K562 (cell line): ENCODE measurements around the gene AP1S3. TPM values are rescaled to one million over a fixed set of nuclear protein-coding genes. Genes with fewer than 3 reads are reported as not detected.

ENCODE experiments used
- ATAC-seq: fragments of 200-7000 bp; cut with Tn5 transposase; 3 replicates; pipeline ENCODE4 v1.9.1; 2020; ENCODE audit warnings: moderate library complexity
- BruUV-seq: library from RNA; stranded (reverse); fragments of 400-500 nt; replicated peaks from 2 replicates; lab custom pipeline; 2021; lab: Mats Ljungman, UMichigan
- CTCF ChIA-PET: fragments of 300-600 bp; formaldehyde crosslinking; extraction: SDS; loops from one replicate; lab custom pipeline; 2021; ENCODE audit warnings: low intra/inter-chr PET ratio; lab: Yijun Ruan, JAX
- POLR2A ChIA-PET: fragments of 300-600, 350-650 bp; sonication (Branson Sonifier 250); formaldehyde crosslinking; extraction: SDS; loops from one replicate; lab custom pipeline; 2021; ENCODE audit warnings: antibody characterized with exemption, inconsistent platforms; lab: Yijun Ruan, JAX
- DNase-seq, 4 experiments: peaks; one replicate each; pipeline versions ENCODE4 v3.0.0 to v3.0.0-alpha.2; 2011 to 2018; ENCODE audit warnings: low spot score in 3 of 4, mixed read lengths in 3 of 4; ENCODE audit errors: extremely low read depth in 1 of 4
- FAIRE-seq: peaks from 2 replicates; lab custom pipeline; 2011; peaks lifted over from hg19 to GRCh38; lab: Jason Lieb, UNC
- H2AFZ ChIP-seq: 2 replicates; pipeline ENCODE4 v1.6.0; 2011; ENCODE audit warnings: low read depth, low read length, control low read depth, inconsistent platforms
- H3K27ac ChIP-seq: fragments of 200-600 bp; 3 replicates; pipeline ENCODE4 v1.8.0; 2011; ENCODE audit warnings: low read depth, mild to moderate bottlenecking, control low read depth, inconsistent platforms, low read length, moderate library complexity, mixed read lengths; ENCODE audit errors: extremely low read depth
- H3K27me3 ChIP-seq, 2 experiments: fragments of 300-600 bp in 1 of 2; 2 replicates in 1 of 2; 3 replicates in 1 of 2; pipeline versions ENCODE4 v1.6.0 to v1.8.0; 2011; ENCODE audit warnings: inconsistent platforms in 2 of 2, low read length in 2 of 2, mild to moderate bottlenecking in 1 of 2, mixed read lengths in 1 of 2, moderate library complexity in 1 of 2; ENCODE audit not compliant: control insufficient read depth in 2 of 2, insufficient read depth in 2 of 2
- H3K36me3 ChIP-seq: fragments of 300-600 bp; 3 replicates; pipeline ENCODE4 v1.8.0; 2011; ENCODE audit warnings: mild to moderate bottlenecking, low read length, inconsistent platforms; ENCODE audit not compliant: control insufficient read depth, insufficient read depth
- H3K4me1 ChIP-seq, 2 experiments: fragments of 200-600 bp in 1 of 2; replicated peaks in 1 of 2; 2 replicates in 1 of 2; 3 replicates in 1 of 2; pipeline versions ENCODE4 v1.5.1 to v1.8.0; 2011; ENCODE audit warnings: inconsistent platforms in 2 of 2, low read length in 2 of 2, mild to moderate bottlenecking in 1 of 2, mixed read lengths in 1 of 2, moderate library complexity in 1 of 2; ENCODE audit not compliant: control insufficient read depth in 2 of 2, insufficient read depth in 2 of 2
- H3K4me2 ChIP-seq: 2 replicates; pipeline ENCODE4 v1.6.1; 2011; ENCODE audit warnings: low read length, control low read depth, inconsistent platforms, mixed read lengths; ENCODE audit not compliant: insufficient read depth
- H3K4me3 ChIP-seq: fragments of 200-600 bp; sonication (generic), shearing (Covaris generic); 2 replicates; pipeline ENCODE4 v1.5.1; 2016; ENCODE audit warnings: control low read depth, inconsistent platforms
- H3K79me2 ChIP-seq: fragments of 200-600 bp; 3 replicates; pipeline ENCODE4 v1.8.0; 2011; ENCODE audit warnings: low read length, inconsistent platforms; ENCODE audit not compliant: control insufficient read depth, insufficient read depth
- H3K9ac ChIP-seq, 2 experiments: 2 replicates each; pipeline versions ENCODE4 v1.6.0 to v1.6.1; 2011; ENCODE audit warnings: low read depth in 2 of 2, low read length in 2 of 2, control low read depth in 1 of 2, inconsistent platforms in 1 of 2, mild to moderate bottlenecking in 1 of 2, mixed read lengths in 1 of 2; ENCODE audit not compliant: insufficient read depth in 1 of 2
- H3K9me1 ChIP-seq: one replicate; pipeline ENCODE4 v1.6.0; 2011; ENCODE audit warnings: inconsistent platforms, mild to moderate bottlenecking, low read length, moderate library complexity; ENCODE audit not compliant: control insufficient read depth, insufficient read depth
- H3K9me3 ChIP-seq: replicated peaks from 2 replicates; pipeline ENCODE4 v1.5.1; 2011; ENCODE audit warnings: low read depth, low read length, inconsistent platforms; ENCODE audit not compliant: control insufficient read depth, insufficient read depth
- H4K20me1 ChIP-seq: replicated peaks from 2 replicates; pipeline ENCODE4 v1.6.1; 2011; ENCODE audit warnings: low read length, inconsistent platforms, mixed read lengths; ENCODE audit not compliant: control insufficient read depth, insufficient read depth
- LEF1 ChIP-seq: fragments of 450-650 bp; IDR thresholded peaks from 2 replicates; pipeline ENCODE4 v1.6.1; 2016; ENCODE audit warnings: mild to moderate bottlenecking
- NFE2L1 ChIP-seq: fragments of 450-650 bp; IDR thresholded peaks from 2 replicates; pipeline ENCODE4 v1.6.1; 2016; ENCODE audit warnings: missing genetic modification characterization, low read depth, mild to moderate bottlenecking, missing compliant biosample characterization, moderate library complexity, borderline replicate concordance
- PHB2 ChIP-seq: fragments of 450-650 bp; IDR thresholded peaks from 2 replicates; pipeline ENCODE4 v1.6.1; 2017; ENCODE audit warnings: low read depth
- RFX5 ChIP-seq: IDR thresholded peaks from 2 replicates; pipeline ENCODE4 v1.6.1; 2011; ENCODE audit warnings: low read depth, mild to moderate bottlenecking, improper control_type of control experiment, low read length
- ZC3H8 ChIP-seq: fragments of 450-650 bp; IDR thresholded peaks from 2 replicates; pipeline ENCODE4 v1.6.1; 2017
- WGBS: fragments of 100-300 bp; shearing (Covaris generic); methylation state at CpG from one replicate; pipeline ENCODE4 v1.1.6; 2016; ENCODE audit warnings: low coverage, mixed read lengths; ENCODE audit not compliant: insufficient coverage; ENCODE audit errors: missing lambda C conversion rate; 5-methylcytosine and 5-hydroxymethylcytosine counted together
- in situ Hi-C: fragments of 300-500 bp; cut with MboI; formaldehyde crosslinking; loops from 4 replicates; pipeline ENCODE4 v1.15.0; 2018; ENCODE audit warnings: inconsistent platforms, mixed read lengths
- intact Hi-C: fragments of 100-400 bp; cut with micrococcal nuclease; formaldehyde crosslinking; loops from 2 replicates; pipeline ENCODE4 v1.14.2; 2022
- polyA plus RNA-seq, 8 experiments: library from polyadenylated mRNA; depleted of rRNA in 4 of 8; stranded (reverse) in 5 of 8; unstranded in 3 of 8; fragments of >200 nt; fragmentation: Nextera tagmentation in 2 of 8; fragmentation: Illumina TruSeq in 1 of 8; extraction: Ambion mirVana in 2 of 8; extraction: Trizol in 1 of 8; gene quantifications; 2 replicates each; pipeline versions ENCODE4 v1.2.1 to v1.2.3, GENCODE V29; 2011 to 2014; ENCODE audit warnings: inconsistent platforms in 1 of 8, missing spikeins in 1 of 8
- total RNA-seq, 7 experiments: library from RNA; depleted of rRNA in 6 of 7; stranded (reverse); fragments of >200 nt in 6 of 7; fragmentation: Illumina TruSeq in 2 of 7; extraction: Trizol in 2 of 7; gene quantifications; 2 replicates each; pipeline versions ENCODE4 v1.2.1 to v1.2.3, GENCODE V29; 2011 to 2021; ENCODE audit warnings: low replicate concordance in 1 of 7
- TF ChIP-seq, protein P1 (sequence below): fragments of 450-650 bp; formaldehyde crosslinking; IDR thresholded peaks from 2 replicates; pipeline ENCODE4 v1.4.0; 2020; ENCODE audit warnings: mild to moderate bottlenecking, moderate library complexity
- TF ChIP-seq, protein P2 (sequence below): fragments of 450-650 bp; IDR thresholded peaks from 2 replicates; pipeline ENCODE4 v1.6.1; 2014; ENCODE audit warnings: low read depth, mild to moderate bottlenecking, moderate library complexity, borderline replicate concordance
- TF ChIP-seq, protein P3 (sequence below): sonication (generic); formaldehyde crosslinking; IDR thresholded peaks from 2 replicates; pipeline ENCODE4 v1.8.1; 2023; ENCODE audit warnings: missing genetic modification reagents, mild to moderate bottlenecking, borderline replicate concordance
- TF ChIP-seq, protein P4 (sequence below), 2 experiments: fragments of 450-650 bp in 1 of 2; sonication (generic) in 1 of 2; formaldehyde crosslinking; conservative IDR thresholded peaks; 2 replicates each; pipeline versions ENCODE4 v1.4.0 to v1.8.1; 2020 to 2022; ENCODE audit warnings: mild to moderate bottlenecking in 1 of 2, missing genetic modification reagents in 1 of 2

The AP1S3 gene
- total and polyA plus RNA-seq, 9 of the 15 experiments (the other 6 are each of a cell fraction or from before 2014, with no cell fraction given), result 0.50 to 3.8 (median 2.1) TPM

DNA sequence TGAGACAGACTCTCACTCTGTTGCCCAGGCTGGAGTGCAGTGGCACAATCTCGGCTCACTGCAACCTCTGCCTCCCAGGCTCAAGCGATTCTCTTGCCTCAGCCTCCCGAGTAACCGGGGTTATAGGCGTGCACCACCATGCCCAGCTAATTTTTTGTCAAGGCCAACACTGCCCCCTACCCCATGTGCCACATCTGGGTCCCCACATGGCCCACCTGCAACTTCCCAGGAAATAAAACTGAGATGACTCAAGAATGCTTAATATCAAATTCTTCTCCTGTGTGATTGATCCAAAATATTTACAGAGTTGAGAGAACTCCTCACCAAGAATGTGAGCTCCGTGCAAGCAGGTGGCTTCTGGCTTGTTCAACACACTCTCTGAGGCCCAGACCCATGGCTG is 9.1 kb downstream of the AP1S3 start:
- no peaks in the 10 kb centered on the region for H3K79me2 ChIP-seq

More for the DNA sequence above, 9.1 kb downstream of the AP1S3 start:
- H3K4me2 ChIP-seq, result no peak overlapping the region
- BruUV-seq, result no TSS peak
- DNase-seq (no peak), ATAC-seq (no peak), FAIRE-seq (no peak)
- no peaks in the 10 kb centered on the region for H3K27me3 ChIP-seq
- no peak overlapping the region for H3K9ac ChIP-seq
- ChIA-PET POLR2A (no interaction called here), CTCF (no interaction called here)
- H4K20me1 ChIP-seq, result no peaks in the 10 kb centered on the region
- H3K9me3 ChIP-seq, result no peaks in the 10 kb centered on the region
- 19% methylated on average over 5 of the region's 6 CpGs for WGBS
- in situ Hi-C loops (no loop called here), intact Hi-C loops (no loop called here)
- no peak overlapping the region for H3K4me3 ChIP-seq
- TF ChIP-seq ZC3H8 (no peak), LEF1 (no peak), NFE2L1 (tag) (no peak), RFX5 (no peak), PHB2 (no peak)
- TF ChIP-seq, protein P1, sequence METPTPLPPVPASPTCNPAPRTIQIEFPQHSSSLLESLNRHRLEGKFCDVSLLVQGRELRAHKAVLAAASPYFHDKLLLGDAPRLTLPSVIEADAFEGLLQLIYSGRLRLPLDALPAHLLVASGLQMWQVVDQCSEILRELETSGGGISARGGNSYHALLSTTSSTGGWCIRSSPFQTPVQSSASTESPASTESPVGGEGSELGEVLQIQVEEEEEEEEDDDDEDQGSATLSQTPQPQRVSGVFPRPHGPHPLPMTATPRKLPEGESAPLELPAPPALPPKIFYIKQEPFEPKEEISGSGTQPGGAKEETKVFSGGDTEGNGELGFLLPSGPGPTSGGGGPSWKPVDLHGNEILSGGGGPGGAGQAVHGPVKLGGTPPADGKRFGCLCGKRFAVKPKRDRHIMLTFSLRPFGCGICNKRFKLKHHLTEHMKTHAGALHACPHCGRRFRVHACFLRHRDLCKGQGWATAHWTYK, result no peak
- TF ChIP-seq, protein P2, sequence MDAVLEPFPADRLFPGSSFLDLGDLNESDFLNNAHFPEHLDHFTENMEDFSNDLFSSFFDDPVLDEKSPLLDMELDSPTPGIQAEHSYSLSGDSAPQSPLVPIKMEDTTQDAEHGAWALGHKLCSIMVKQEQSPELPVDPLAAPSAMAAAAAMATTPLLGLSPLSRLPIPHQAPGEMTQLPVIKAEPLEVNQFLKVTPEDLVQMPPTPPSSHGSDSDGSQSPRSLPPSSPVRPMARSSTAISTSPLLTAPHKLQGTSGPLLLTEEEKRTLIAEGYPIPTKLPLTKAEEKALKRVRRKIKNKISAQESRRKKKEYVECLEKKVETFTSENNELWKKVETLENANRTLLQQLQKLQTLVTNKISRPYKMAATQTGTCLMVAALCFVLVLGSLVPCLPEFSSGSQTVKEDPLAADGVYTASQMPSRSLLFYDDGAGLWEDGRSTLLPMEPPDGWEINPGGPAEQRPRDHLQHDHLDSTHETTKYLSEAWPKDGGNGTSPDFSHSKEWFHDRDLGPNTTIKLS, result no peak
- TF ChIP-seq, protein P3, sequence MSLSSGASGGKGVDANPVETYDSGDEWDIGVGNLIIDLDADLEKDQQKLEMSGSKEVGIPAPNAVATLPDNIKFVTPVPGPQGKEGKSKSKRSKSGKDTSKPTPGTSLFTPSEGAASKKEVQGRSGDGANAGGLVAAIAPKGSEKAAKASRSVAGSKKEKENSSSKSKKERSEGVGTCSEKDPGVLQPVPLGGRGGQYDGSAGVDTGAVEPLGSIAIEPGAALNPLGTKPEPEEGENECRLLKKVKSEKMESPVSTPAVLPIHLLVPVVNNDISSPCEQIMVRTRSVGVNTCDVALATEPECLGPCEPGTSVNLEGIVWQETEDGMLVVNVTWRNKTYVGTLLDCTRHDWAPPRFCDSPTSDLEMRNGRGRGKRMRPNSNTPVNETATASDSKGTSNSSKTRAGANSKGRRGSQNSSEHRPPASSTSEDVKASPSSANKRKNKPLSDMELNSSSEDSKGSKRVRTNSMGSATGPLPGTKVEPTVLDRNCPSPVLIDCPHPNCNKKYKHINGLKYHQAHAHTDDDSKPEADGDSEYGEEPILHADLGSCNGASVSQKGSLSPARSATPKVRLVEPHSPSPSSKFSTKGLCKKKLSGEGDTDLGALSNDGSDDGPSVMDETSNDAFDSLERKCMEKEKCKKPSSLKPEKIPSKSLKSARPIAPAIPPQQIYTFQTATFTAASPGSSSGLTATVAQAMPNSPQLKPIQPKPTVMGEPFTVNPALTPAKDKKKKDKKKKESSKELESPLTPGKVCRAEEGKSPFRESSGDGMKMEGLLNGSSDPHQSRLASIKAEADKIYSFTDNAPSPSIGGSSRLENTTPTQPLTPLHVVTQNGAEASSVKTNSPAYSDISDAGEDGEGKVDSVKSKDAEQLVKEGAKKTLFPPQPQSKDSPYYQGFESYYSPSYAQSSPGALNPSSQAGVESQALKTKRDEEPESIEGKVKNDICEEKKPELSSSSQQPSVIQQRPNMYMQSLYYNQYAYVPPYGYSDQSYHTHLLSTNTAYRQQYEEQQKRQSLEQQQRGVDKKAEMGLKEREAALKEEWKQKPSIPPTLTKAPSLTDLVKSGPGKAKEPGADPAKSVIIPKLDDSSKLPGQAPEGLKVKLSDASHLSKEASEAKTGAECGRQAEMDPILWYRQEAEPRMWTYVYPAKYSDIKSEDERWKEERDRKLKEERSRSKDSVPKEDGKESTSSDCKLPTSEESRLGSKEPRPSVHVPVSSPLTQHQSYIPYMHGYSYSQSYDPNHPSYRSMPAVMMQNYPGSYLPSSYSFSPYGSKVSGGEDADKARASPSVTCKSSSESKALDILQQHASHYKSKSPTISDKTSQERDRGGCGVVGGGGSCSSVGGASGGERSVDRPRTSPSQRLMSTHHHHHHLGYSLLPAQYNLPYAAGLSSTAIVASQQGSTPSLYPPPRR (CRISPR knock-in tag), result no peak
- TF ChIP-seq, protein P4, sequence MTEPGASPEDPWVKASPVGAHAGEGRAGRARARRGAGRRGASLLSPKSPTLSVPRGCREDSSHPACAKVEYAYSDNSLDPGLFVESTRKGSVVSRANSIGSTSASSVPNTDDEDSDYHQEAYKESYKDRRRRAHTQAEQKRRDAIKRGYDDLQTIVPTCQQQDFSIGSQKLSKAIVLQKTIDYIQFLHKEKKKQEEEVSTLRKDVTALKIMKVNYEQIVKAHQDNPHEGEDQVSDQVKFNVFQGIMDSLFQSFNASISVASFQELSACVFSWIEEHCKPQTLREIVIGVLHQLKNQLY (CRISPR knock-in tag; conservative IDR thresholded peaks at IDR 0.05), result no peak
- no peak overlapping the region for H3K27ac ChIP-seq
- H3K36me3 ChIP-seq, result no peaks in the 10 kb centered on the region
- H3K4me1 ChIP-seq, result no peaks in the 10 kb centered on the region; a peak in 1 of 5 replicates
- no peaks in the 10 kb centered on the region for H3K9me1 ChIP-seq
- no peak overlapping the region for H2AFZ ChIP-seq
